Measurements from ENCODE around the gene ACP7. TPM values are rescaled to one million over a fixed set of nuclear protein-coding genes. Genes with fewer than 3 reads are reported as not detected.

The ACP7 gene
- polyA plus RNA-seq, 2 of the 4 experiments (the other 2 are of a cell fraction) = 0.06 to 0.25 TPM

- 74% methylated on average over 4 of the region's 4 CpGs for whole genome bisulfite sequencing (ENCODE audit: missing lambda C conversion rate)
- POLR2A ChIA-PET = no interaction called here
- Histone ChIP-seq H3K4me1 (peaks cover 20% of the 10 kb centered on the region), H3K9me3 (no peaks in the 10 kb centered on the region), H3K4me2 (no peak overlapping the region), H3K27ac (peak overlapping the region in 1 of 2 experiments; percentile 38; a peak in 3 of 6 replicates), H3K4me3 (no peak overlapping the region)
- CTCF ChIA-PET = interaction anchor here (0.6 to 36.8 kb wide), 12 partner anchors 8 to 376 kb away, joined by 3 to 612 read pairs (median 6); no protein-coding TSS in a partner anchor
- ATAC-seq (no peak), DNase-seq (ENCODE audit: low read depth in 1 of 2, low spot score in 1 of 2) (no peak), FAIRE-seq (peak; percentile 90)
- TF ChIP-seq MAFK (IDR thresholded peaks at IDR 0.05; ENCODE audit: partially characterized antibody) (no peak), CBX2 (IDR thresholded peaks at IDR 0.05; ENCODE audit: borderline replicate concordance, low read depth) (no peak), RAD21 (conservative IDR thresholded peaks at IDR 0.05 in 1 of 2, IDR thresholded peaks at IDR 0.05 in 1 of 2) (no peak), POLR2A (IDR thresholded peaks at IDR 0.05; ENCODE audit: low read length) (no peak), HOXB5 (CRISPR knock-in tag; IDR thresholded peaks at IDR 0.05) (no peak), BHLHE40 (IDR thresholded peaks at IDR 0.05; ENCODE audit: low read depth, low read length) (no peak), JUN (IDR thresholded peaks at IDR 0.05) (no peak), ZFP36 (IDR thresholded peaks at IDR 0.05; ENCODE audit: borderline replicate concordance, partially characterized antibody) (no peak), ZNF302 (CRISPR knock-in tag; IDR thresholded peaks at IDR 0.05) (no peak), CEBPB (IDR thresholded peaks at IDR 0.05) (no peak), SMC3 (IDR thresholded peaks at IDR 0.05) (no peak), CHD4 (IDR thresholded peaks at IDR 0.05; ENCODE audit: borderline replicate concordance) (no peak), HES2 (IDR thresholded peaks at IDR 0.05) (no peak), BCL3 (IDR thresholded peaks at IDR 0.05) (no peak), EHMT2 (IDR thresholded peaks at IDR 0.05; ENCODE audit: low read depth) (no peak), CBX8 (IDR thresholded peaks at IDR 0.05) (no peak), NPAS2 (CRISPR knock-in tag; IDR thresholded peaks at IDR 0.05; ENCODE audit: borderline replicate concordance) (no peak), NFE2L2 (conservative IDR thresholded peaks at IDR 0.05; ENCODE audit: low read length) (no peak), TP53 (CRISPR knock-in tag; IDR thresholded peaks at IDR 0.05) (no peak), MYC (IDR thresholded peaks at IDR 0.05; ENCODE audit: borderline replicate concordance, low read length) (no peak)
Observed at GRCh38 chr19:39086386-39086785, 2.2 kb downstream of the ACP7 start.

GRCh38 chr19:39087907-39088686 lies 3.9 kb downstream of the ACP7 start:
- H3K27ac ChIP-seq = peak overlapping the region in 1 of 2 experiments; percentile 38; a peak in 3 of 6 replicates
- H3K9me3 ChIP-seq = no peaks in the 10 kb centered on the region
- 67% methylated on average over 8 of the region's 8 CpGs for WGBS (ENCODE audit: missing lambda C conversion rate)
- no peak for DNase-seq (ENCODE audit: low read depth in 1 of 2, low spot score in 1 of 2)
- no peak overlapping the region for H3K4me2 ChIP-seq
- H3K4me3 ChIP-seq = no peak overlapping the region
- ATAC-seq = no peak
- CTCF ChIA-PET = interaction anchor here (0.6 to 36.8 kb wide), 9 partner anchors 9 to 429 kb away, joined by 3 to 612 read pairs (median 13); partner anchors contain the start of gene FBXO17
- TF ChIP-seq USF2 (IDR thresholded peaks at IDR 0.05) (no peak), HDAC2 (IDR thresholded peaks at IDR 0.05) (no peak), REST (IDR thresholded peaks at IDR 0.05) (no peak), RFX5 (IDR thresholded peaks at IDR 0.05) (no peak), MAZ (IDR thresholded peaks at IDR 0.05; ENCODE audit: borderline replicate concordance, low read depth, low read length) (no peak), CEBPB (IDR thresholded peaks at IDR 0.05) (peak in 1 of 2 experiments; percentile 55; a peak in 2 of 4 replicates), RAD21 (conservative IDR thresholded peaks at IDR 0.05 in 1 of 2, IDR thresholded peaks at IDR 0.05 in 1 of 2) (no peak)
- FAIRE-seq = peak; percentile 90
- H3K4me1 ChIP-seq = peaks cover 14% of the 10 kb centered on the region
- POLR2A ChIA-PET = interaction anchor here (0.6 kb wide), 1 partner anchor 41 kb away, joined by 5 read pairs; no protein-coding TSS in a partner anchor

Measured in A549 (cell line).